GM21717 (cell line): ENCODE data around the gene ABCD1.
A peak's percentile ranks its signal among the peaks of the same experiment; 100 is the strongest.

Source experiments
- ATAC-seq: cut with Tn5 transposase; IDR thresholded peaks from one replicate; pipeline ENCODE4 v1.9.1; 2021; ENCODE audit warnings: mild to moderate bottlenecking, moderate library complexity; ENCODE audit not compliant: unreplicated experiment

The ABCD1 gene

GRCh38 chrX:153782313-153782712 is 57.7 kb downstream of the ABCD1 start:
- no peak for ATAC-seq

GRCh38 chrX:153782871-153783270 is 58.2 kb downstream of the ABCD1 start:
- no peak for ATAC-seq

- ATAC-seq, result no peak
Measured at GRCh38 chrX:153783378-153784013, 58.8 kb downstream of the ABCD1 start.

- ATAC-seq, result no peak
Measured at GRCh38 chrX:153784325-153784967, 59.8 kb downstream of the ABCD1 start.

- no peak for ATAC-seq
Measured at GRCh38 chrX:153786669-153787068, 62.0 kb downstream of the ABCD1 start.

GRCh38 chrX:153789654-153790053 is 65.0 kb downstream of the ABCD1 start:
- no peak for ATAC-seq

GRCh38 chrX:153791104-153791852 is 66.6 kb downstream of the ABCD1 start:
- no peak for ATAC-seq

- no peak for ATAC-seq
Measured at GRCh38 chrX:153792368-153792767, 67.7 kb downstream of the ABCD1 start.

- peak; percentile 5 for ATAC-seq
Measured at GRCh38 chrX:153793291-153793690, 68.6 kb downstream of the ABCD1 start.
